ENCODE measurements around the gene EIF4B.

- no peak for TF ChIP-seq EZH2 (IDR thresholded peaks at IDR 0.05; ENCODE audit: insufficient read depth, poor library complexity, severe bottlenecking)
- no peak for TF ChIP-seq EZH2phosphoT487 (IDR thresholded peaks at IDR 0.05; ENCODE audit: insufficient read depth, low read depth)
Observed at GRCh38 chr12:53065470-53065869, 59.2 kb downstream of the EIF4B start.
